CD14-positive monocyte (primary cell): ENCODE measurements around the gene C3orf20. TPM values are rescaled to one million over a fixed set of nuclear protein-coding genes. Genes with fewer than 3 reads are reported as not detected.

Experiments
- DNase-seq, 3 donors: peaks; one replicate each; pipeline ENCODE4 v3.0.0-alpha.2; 2011 to 2022
- H2AFZ ChIP-seq: 2 replicates; pipeline ENCODE4 v1.6.0; 2012; ENCODE audit warnings: mild to moderate bottlenecking, low read depth, low read length, inconsistent platforms; ENCODE audit not compliant: insufficient read depth, poor library complexity, severe bottlenecking
- H3K27ac ChIP-seq, 2 donors: 1 replicate in 1 of 2; 2 replicates in 1 of 2; pipeline ENCODE4 v1.5.1; 2012 to 2013; ENCODE audit warnings: low read length in 2 of 2, control low read depth in 1 of 2, inconsistent platforms in 1 of 2, low read depth in 1 of 2, mild to moderate bottlenecking in 1 of 2
- H3K27me3 ChIP-seq, 2 donors: one replicate each; pipeline versions ENCODE4 v1.6.0 to v1.6.1; 2011 to 2013; ENCODE audit warnings: low read length in 2 of 2; ENCODE audit not compliant: control insufficient read depth in 2 of 2, insufficient read depth in 2 of 2
- H3K36me3 ChIP-seq, 2 donors: replicated peaks in 1 of 2; 1 replicate in 1 of 2; 2 replicates in 1 of 2; pipeline versions ENCODE4 v1.5.1 to v1.6.1; 2012 to 2013; ENCODE audit warnings: low read length in 2 of 2, control low read depth in 1 of 2, inconsistent platforms in 1 of 2, mild to moderate bottlenecking in 1 of 2; ENCODE audit not compliant: insufficient read depth in 2 of 2, control insufficient read depth in 1 of 2
- H3K4me1 ChIP-seq, 2 donors: 1 replicate in 1 of 2; 2 replicates in 1 of 2; pipeline versions ENCODE4 v1.5.1 to v1.6.1; 2012 to 2013; ENCODE audit warnings: low read length in 2 of 2, control low read depth in 1 of 2, inconsistent platforms in 1 of 2, mild to moderate bottlenecking in 1 of 2, moderate library complexity in 1 of 2; ENCODE audit not compliant: insufficient read depth in 2 of 2, control insufficient read depth in 1 of 2
- H3K4me2 ChIP-seq: replicated peaks from 2 replicates; pipeline ENCODE3; 2012; ENCODE audit warnings: low read length, moderate library complexity, mild to moderate bottlenecking; ENCODE audit not compliant: poor library complexity, severe bottlenecking; ENCODE audit errors: extremely low read depth
- H3K4me3 ChIP-seq, 3 experiments: fragments of 200-600 bp in 1 of 3; sonication (generic) in 1 of 3; replicated peaks in 1 of 3; 1 replicate in 2 of 3; 2 replicates in 1 of 3; pipeline ENCODE4 v1.5.1; 2011 to 2013; ENCODE audit warnings: low read length in 3 of 3, mild to moderate bottlenecking in 3 of 3, control low read depth in 2 of 3, low read depth in 2 of 3, inconsistent platforms in 1 of 3, moderate library complexity in 1 of 3
- H3K79me2 ChIP-seq: 2 replicates; pipeline ENCODE4 v1.6.0; 2012; ENCODE audit warnings: mild to moderate bottlenecking, control low read depth, inconsistent platforms, low read length, moderate library complexity; ENCODE audit not compliant: insufficient read depth
- H3K9ac ChIP-seq: 2 replicates; pipeline ENCODE4 v1.6.0; 2017; ENCODE audit warnings: low read length, mild to moderate bottlenecking; ENCODE audit not compliant: insufficient read depth, poor library complexity, severe bottlenecking
- H3K9me3 ChIP-seq, 2 donors: replicated peaks in 1 of 2; 1 replicate in 1 of 2; 2 replicates in 1 of 2; pipeline versions ENCODE4 v1.5.1 to v1.6.1; 2012 to 2013; ENCODE audit warnings: low read length in 2 of 2, control low read depth in 1 of 2; ENCODE audit not compliant: control insufficient read depth in 1 of 2, insufficient read depth in 1 of 2
- H4K20me1 ChIP-seq: 2 replicates; pipeline ENCODE4 v1.6.0; 2012; ENCODE audit warnings: mild to moderate bottlenecking, low read length, control low read depth, moderate library complexity; ENCODE audit not compliant: insufficient read depth
- H3K27ac Mint-ChIP-seq, 7 donors: one replicate each; pipeline ENCODE4 v1.8.0; 2020; ENCODE audit warnings: mild to moderate bottlenecking in 7 of 7, mixed read lengths in 7 of 7, moderate library complexity in 6 of 7, inconsistent platforms in 2 of 7
- H3K27me3 Mint-ChIP-seq, 3 donors: one replicate each; pipeline ENCODE4 v1.8.0; 2021 to 2022; ENCODE audit warnings: low read depth in 3 of 3, mild to moderate bottlenecking in 3 of 3, mixed read lengths in 3 of 3, moderate library complexity in 3 of 3, inconsistent platforms in 1 of 3
- H3K36me3 Mint-ChIP-seq, 2 donors: one replicate each; pipeline ENCODE4 v1.8.0; 2020; ENCODE audit warnings: mixed read lengths in 2 of 2, inconsistent platforms in 1 of 2, mild to moderate bottlenecking in 1 of 2
- H3K4me1 Mint-ChIP-seq: one replicate; pipeline ENCODE4 v1.8.0; 2020; ENCODE audit warnings: mild to moderate bottlenecking, mixed read lengths
- H3K4me3 Mint-ChIP-seq, 2 donors: one replicate each; pipeline ENCODE4 v1.8.0; 2020; ENCODE audit warnings: mild to moderate bottlenecking in 2 of 2, mixed read lengths in 2 of 2, moderate library complexity in 1 of 2
- H3K9me3 Mint-ChIP-seq, 7 donors: one replicate each; pipeline ENCODE4 v1.8.0; 2020 to 2022; ENCODE audit warnings: mixed read lengths in 7 of 7, mild to moderate bottlenecking in 6 of 7, moderate library complexity in 6 of 7, inconsistent platforms in 2 of 7
- WGBS: methylation state at CpG from one replicate; pipeline ENCODE4 v1.1.5; 2013; ENCODE audit warnings: missing lambda C conversion rate; ENCODE audit not compliant: insufficient coverage; 5-methylcytosine and 5-hydroxymethylcytosine counted together
- intact Hi-C, 2 donors: fragments of 100-400 bp; cut with micrococcal nuclease; formaldehyde crosslinking; loops; one replicate each; pipeline versions ENCODE4 v1.15.0 to v1.15.1; 2023
- polyA plus RNA-seq, 3 donors: library from polyadenylated mRNA; depleted of rRNA in 1 of 3; unstranded in 2 of 3; stranded (reverse) in 1 of 3; fragments of 300-500 nt in 2 of 3; fragments of >200 nt in 1 of 3; fragmentation: Illumina TruSeq in 2 of 3; gene quantifications; 1 replicate in 2 of 3; 2 replicates in 1 of 3; pipeline ENCODE4 v1.2.3, GENCODE V29; 2012 to 2021
- TF ChIP-seq, protein P1 (sequence below): fragments of 200-600 bp; IDR thresholded peaks from one replicate; pipeline ENCODE4 v1.8.0; 2022; ENCODE audit warnings: antibody characterized with exemption, mild to moderate bottlenecking

C3orf20 gene
- polyA plus RNA-seq, 3 donors: 0.11 TPM; not detected in 2

DNA sequence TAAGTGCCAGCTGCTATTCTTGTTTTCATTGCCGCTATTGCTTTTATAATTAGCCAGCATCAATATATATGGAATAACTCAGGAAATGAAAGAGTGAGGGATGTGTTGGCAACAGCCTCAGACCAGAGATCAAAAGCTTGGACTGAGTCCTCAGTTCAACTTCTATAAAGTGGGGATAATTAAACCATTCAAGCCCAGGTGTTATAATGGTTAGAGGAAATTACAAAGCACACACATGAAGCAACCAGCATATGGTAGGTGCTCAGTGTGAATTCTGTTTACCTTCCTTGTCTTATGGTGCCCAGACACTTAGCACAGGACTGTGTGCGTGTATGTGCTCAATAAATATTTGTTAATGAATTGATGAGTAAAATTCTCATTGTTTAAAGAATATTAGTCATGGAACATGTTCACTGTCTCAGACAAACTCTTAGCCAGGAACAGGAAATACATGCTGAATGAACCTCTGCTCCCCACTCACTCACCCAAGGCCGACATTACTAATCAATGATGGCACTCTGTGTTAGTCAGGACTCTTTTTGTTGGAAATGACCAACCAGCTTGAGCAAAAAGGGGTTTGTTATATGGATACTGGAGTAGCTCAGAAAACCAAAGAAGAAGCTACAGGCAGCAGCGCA lies 40.1 kb upstream of the C3orf20 start:
- WGBS: no CpG with 5 or more reads among the region's 4 CpGs
- Mint-ChIP-seq H3K36me3 (no peaks in the 10 kb centered on the region), H3K9me3 (no peaks in the 10 kb centered on the region), H3K27ac (no peak overlapping the region), H3K4me1 (peaks cover 3% of the 10 kb centered on the region), H3K27me3 (peaks cover 0 to 12% (median 2%) of the 10 kb centered on the region in 3 donors), H3K4me3 (no peak overlapping the region)
- H3K9ac ChIP-seq: no peak overlapping the region
- intact Hi-C loops: loop anchor here in 1 of 2 donors (2.0 kb wide), 2 partner anchors 146 to 286 kb away; no protein-coding TSS in a partner anchor
- H3K4me1 ChIP-seq: no peaks in the 10 kb centered on the region
- DNase-seq: no peak
- TF ChIP-seq, protein P1, sequence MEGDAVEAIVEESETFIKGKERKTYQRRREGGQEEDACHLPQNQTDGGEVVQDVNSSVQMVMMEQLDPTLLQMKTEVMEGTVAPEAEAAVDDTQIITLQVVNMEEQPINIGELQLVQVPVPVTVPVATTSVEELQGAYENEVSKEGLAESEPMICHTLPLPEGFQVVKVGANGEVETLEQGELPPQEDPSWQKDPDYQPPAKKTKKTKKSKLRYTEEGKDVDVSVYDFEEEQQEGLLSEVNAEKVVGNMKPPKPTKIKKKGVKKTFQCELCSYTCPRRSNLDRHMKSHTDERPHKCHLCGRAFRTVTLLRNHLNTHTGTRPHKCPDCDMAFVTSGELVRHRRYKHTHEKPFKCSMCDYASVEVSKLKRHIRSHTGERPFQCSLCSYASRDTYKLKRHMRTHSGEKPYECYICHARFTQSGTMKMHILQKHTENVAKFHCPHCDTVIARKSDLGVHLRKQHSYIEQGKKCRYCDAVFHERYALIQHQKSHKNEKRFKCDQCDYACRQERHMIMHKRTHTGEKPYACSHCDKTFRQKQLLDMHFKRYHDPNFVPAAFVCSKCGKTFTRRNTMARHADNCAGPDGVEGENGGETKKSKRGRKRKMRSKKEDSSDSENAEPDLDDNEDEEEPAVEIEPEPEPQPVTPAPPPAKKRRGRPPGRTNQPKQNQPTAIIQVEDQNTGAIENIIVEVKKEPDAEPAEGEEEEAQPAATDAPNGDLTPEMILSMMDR: no peak
- H3K27me3 ChIP-seq: peaks cover 0 to 2% of the 10 kb centered on the region in 2 donors
- no peak overlapping the region for H2AFZ ChIP-seq
- no peaks in the 10 kb centered on the region for H3K9me3 ChIP-seq
- no peaks in the 10 kb centered on the region for H4K20me1 ChIP-seq
- H3K4me2 ChIP-seq: no peak overlapping the region
- H3K79me2 ChIP-seq: no peaks in the 10 kb centered on the region
- no peaks in the 10 kb centered on the region for H3K36me3 ChIP-seq
- no peak overlapping the region for H3K27ac ChIP-seq
- no peak overlapping the region for H3K4me3 ChIP-seq

DNA sequence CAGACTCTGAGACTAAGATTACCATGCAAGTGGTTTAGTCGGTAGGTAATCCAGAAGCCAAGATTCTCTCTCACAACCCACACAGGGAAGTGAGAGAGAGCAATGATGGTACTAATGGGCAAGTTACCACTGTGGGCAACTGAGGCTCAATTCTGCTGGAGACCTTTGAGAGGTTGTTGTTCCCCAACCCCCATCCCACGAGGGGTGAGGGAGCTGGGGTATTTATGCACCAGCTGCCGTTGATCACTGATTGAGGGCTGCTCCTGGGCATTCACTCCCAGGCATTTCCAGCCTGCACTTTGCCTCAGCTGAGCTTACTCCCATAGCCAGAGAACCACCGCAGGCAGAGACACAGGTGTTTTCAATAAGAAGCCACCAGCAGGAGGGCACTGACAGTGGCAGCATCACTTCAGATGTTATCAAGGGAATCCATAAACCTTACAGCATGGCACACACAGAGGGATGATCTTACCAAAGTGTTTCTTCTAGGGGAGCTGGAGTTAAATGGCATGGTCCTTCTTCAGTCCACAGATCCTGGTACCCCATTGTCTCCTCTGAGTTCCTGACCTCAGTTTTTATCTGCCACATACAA lies 38.3 kb upstream of the C3orf20 start:
- no peak overlapping the region for H3K9ac ChIP-seq
- no peaks in the 10 kb centered on the region for H3K79me2 ChIP-seq
- H3K27me3 Mint-ChIP-seq: peaks cover 0 to 14% (median 2%) of the 10 kb centered on the region in 3 donors
- H3K4me1 ChIP-seq: no peaks in the 10 kb centered on the region
- no peaks in the 10 kb centered on the region for H3K9me3 ChIP-seq
- TF ChIP-seq, protein P1: no peak
- no peaks in the 10 kb centered on the region for H3K36me3 Mint-ChIP-seq
- 100% methylated on average over 1 of the region's 4 CpGs for WGBS
- no peak for DNase-seq
- no peak overlapping the region for H3K4me3 Mint-ChIP-seq
- no peaks in the 10 kb centered on the region for H3K9me3 Mint-ChIP-seq
- intact Hi-C loops: no loop called here
- H2AFZ ChIP-seq: no peak overlapping the region
- H3K36me3 ChIP-seq: no peaks in the 10 kb centered on the region
- H3K27me3 ChIP-seq: peaks cover 0 to 2% of the 10 kb centered on the region in 2 donors
- no peak overlapping the region for H3K27ac Mint-ChIP-seq
- H3K4me2 ChIP-seq: no peak overlapping the region
- no peak overlapping the region for H3K4me3 ChIP-seq
- H3K27ac ChIP-seq: no peak overlapping the region
- peaks cover 3% of the 10 kb centered on the region for H3K4me1 Mint-ChIP-seq
- no peaks in the 10 kb centered on the region for H4K20me1 ChIP-seq
